ENCODE measurements around the gene NPAS3. TPM values are rescaled to one million over a fixed set of nuclear protein-coding genes. Genes with fewer than 3 reads are reported as not detected.

NPAS3 gene
- total and polyA plus RNA-seq, 4 donors, result 0.07 to 0.09 (median 0.08) TPM; not detected in 1

DNA sequence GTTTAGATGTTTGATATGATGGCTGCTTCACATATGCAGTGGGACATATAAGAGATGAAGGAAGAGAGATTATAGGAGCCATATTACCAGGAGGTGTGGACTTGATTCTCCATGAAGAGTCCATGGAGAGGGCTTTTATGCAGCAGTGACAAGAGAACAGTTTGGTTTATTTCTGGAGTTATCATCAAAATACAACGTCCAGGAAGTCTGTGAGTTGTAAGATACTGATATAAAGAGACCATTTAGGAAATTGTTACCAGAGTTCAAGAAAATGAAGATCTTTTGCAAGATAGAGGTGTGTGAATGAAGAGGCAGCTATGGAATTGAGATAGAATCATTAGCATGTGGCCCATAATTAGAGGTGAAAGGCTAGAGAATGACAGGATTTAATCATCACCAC lies 431.7 kb downstream of the NPAS3 start:
- TF ChIP-seq HNF4G (IDR thresholded peaks at IDR 0.05), result no peak
- TF ChIP-seq YY1 (IDR thresholded peaks at IDR 0.05), result no peak
- TF ChIP-seq, protein P1, sequence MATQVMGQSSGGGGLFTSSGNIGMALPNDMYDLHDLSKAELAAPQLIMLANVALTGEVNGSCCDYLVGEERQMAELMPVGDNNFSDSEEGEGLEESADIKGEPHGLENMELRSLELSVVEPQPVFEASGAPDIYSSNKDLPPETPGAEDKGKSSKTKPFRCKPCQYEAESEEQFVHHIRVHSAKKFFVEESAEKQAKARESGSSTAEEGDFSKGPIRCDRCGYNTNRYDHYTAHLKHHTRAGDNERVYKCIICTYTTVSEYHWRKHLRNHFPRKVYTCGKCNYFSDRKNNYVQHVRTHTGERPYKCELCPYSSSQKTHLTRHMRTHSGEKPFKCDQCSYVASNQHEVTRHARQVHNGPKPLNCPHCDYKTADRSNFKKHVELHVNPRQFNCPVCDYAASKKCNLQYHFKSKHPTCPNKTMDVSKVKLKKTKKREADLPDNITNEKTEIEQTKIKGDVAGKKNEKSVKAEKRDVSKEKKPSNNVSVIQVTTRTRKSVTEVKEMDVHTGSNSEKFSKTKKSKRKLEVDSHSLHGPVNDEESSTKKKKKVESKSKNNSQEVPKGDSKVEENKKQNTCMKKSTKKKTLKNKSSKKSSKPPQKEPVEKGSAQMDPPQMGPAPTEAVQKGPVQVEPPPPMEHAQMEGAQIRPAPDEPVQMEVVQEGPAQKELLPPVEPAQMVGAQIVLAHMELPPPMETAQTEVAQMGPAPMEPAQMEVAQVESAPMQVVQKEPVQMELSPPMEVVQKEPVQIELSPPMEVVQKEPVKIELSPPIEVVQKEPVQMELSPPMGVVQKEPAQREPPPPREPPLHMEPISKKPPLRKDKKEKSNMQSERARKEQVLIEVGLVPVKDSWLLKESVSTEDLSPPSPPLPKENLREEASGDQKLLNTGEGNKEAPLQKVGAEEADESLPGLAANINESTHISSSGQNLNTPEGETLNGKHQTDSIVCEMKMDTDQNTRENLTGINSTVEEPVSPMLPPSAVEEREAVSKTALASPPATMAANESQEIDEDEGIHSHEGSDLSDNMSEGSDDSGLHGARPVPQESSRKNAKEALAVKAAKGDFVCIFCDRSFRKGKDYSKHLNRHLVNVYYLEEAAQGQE (IDR thresholded peaks at IDR 0.05), result no peak
- no peak for TF ChIP-seq FOXA1 (IDR thresholded peaks at IDR 0.05)
- TF ChIP-seq, protein P2, sequence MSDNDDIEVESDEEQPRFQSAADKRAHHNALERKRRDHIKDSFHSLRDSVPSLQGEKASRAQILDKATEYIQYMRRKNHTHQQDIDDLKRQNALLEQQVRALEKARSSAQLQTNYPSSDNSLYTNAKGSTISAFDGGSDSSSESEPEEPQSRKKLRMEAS (IDR thresholded peaks at IDR 0.05), result no peak
- TF ChIP-seq, protein P3, sequence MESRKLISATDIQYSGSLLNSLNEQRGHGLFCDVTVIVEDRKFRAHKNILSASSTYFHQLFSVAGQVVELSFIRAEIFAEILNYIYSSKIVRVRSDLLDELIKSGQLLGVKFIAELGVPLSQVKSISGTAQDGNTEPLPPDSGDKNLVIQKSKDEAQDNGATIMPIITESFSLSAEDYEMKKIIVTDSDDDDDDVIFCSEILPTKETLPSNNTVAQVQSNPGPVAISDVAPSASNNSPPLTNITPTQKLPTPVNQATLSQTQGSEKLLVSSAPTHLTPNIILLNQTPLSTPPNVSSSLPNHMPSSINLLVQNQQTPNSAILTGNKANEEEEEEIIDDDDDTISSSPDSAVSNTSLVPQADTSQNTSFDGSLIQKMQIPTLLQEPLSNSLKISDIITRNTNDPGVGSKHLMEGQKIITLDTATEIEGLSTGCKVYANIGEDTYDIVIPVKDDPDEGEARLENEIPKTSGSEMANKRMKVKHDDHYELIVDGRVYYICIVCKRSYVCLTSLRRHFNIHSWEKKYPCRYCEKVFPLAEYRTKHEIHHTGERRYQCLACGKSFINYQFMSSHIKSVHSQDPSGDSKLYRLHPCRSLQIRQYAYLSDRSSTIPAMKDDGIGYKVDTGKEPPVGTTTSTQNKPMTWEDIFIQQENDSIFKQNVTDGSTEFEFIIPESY (IDR thresholded peaks at IDR 0.05), result no peak
- TF ChIP-seq SP1 (IDR thresholded peaks at IDR 0.05), result no peak
- no peak for TF ChIP-seq TAF1 (conservative IDR thresholded peaks at IDR 0.05)
- TF ChIP-seq GABPA (IDR thresholded peaks at IDR 0.05 in 1 of 2, conservative IDR thresholded peaks at IDR 0.05 in 1 of 2), result no peak
- Histone ChIP-seq H3K36me3 (ENCODE audit: control insufficient read depth in 4 of 4, insufficient read depth in 3 of 4, low read depth in 1 of 4, low read length in 3 of 4) (no peaks in the 10 kb centered on the region), H3K27ac (ENCODE audit: low read depth in 1 of 2, low read length in 2 of 2) (no peak overlapping the region), H3K4me1 (ENCODE audit: control insufficient read depth in 4 of 4, insufficient read depth in 4 of 4, low read length in 3 of 4) (no peaks in the 10 kb centered on the region), H3K9ac (ENCODE audit: low read depth in 1 of 2, low read length in 2 of 2) (no peak overlapping the region), H3K9me3 (ENCODE audit: control insufficient read depth in 4 of 4, low read length in 3 of 4) (no peaks in the 10 kb centered on the region), H3K4me3 (ENCODE audit: low read depth in 1 of 3, low read length in 3 of 3) (no peak overlapping the region), H3K27me3 (ENCODE audit: control insufficient read depth in 4 of 4, insufficient read depth in 4 of 4, low read length in 3 of 4) (no peaks in the 10 kb centered on the region)
- 26% methylated on average over 1 of the region's 1 CpG for WGBS
- DNase-seq (ENCODE audit: low spot score), result no peak

DNA sequence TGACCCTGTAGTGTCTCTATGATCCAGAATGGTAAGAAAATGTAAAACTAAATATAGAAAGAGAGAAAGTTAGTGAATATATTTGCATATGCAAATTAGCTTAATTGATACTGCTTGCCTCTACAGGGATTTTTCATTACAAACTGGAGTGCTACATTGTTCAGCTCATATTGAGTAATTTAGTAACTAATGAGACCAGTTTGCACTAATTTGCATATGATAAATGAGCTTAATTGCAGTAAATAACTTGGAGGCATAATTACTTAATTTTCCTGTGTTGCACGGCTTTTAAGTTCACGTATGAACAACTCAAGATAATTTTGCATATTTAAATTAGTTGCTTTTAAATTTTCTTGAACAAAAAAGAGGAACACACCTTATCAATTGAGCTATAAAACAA lies 436.5 kb downstream of the NPAS3 start:
- TF ChIP-seq FOXA1 (IDR thresholded peaks at IDR 0.05) (no peak), TAF1 (conservative IDR thresholded peaks at IDR 0.05) (no peak), JUND (IDR thresholded peaks at IDR 0.05) (no peak), EGR1 (IDR thresholded peaks at IDR 0.05; ENCODE audit: low read depth in 2 of 2) (no peak), GABPA (IDR thresholded peaks at IDR 0.05 in 1 of 2, conservative IDR thresholded peaks at IDR 0.05 in 1 of 2) (no peak), HNF4G (IDR thresholded peaks at IDR 0.05) (no peak), RXRA (IDR thresholded peaks at IDR 0.05) (no peak), SP1 (IDR thresholded peaks at IDR 0.05) (no peak), HNF4A (conservative IDR thresholded peaks at IDR 0.05) (no peak), FOXA2 (IDR thresholded peaks at IDR 0.05) (no peak)
- TF ChIP-seq, protein P1 (IDR thresholded peaks at IDR 0.05), result no peak
- TF ChIP-seq, protein P4, sequence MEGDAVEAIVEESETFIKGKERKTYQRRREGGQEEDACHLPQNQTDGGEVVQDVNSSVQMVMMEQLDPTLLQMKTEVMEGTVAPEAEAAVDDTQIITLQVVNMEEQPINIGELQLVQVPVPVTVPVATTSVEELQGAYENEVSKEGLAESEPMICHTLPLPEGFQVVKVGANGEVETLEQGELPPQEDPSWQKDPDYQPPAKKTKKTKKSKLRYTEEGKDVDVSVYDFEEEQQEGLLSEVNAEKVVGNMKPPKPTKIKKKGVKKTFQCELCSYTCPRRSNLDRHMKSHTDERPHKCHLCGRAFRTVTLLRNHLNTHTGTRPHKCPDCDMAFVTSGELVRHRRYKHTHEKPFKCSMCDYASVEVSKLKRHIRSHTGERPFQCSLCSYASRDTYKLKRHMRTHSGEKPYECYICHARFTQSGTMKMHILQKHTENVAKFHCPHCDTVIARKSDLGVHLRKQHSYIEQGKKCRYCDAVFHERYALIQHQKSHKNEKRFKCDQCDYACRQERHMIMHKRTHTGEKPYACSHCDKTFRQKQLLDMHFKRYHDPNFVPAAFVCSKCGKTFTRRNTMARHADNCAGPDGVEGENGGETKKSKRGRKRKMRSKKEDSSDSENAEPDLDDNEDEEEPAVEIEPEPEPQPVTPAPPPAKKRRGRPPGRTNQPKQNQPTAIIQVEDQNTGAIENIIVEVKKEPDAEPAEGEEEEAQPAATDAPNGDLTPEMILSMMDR (IDR thresholded peaks at IDR 0.05; ENCODE audit: low read depth, low read length, missing input control), result no peak
- TF ChIP-seq, protein P5, sequence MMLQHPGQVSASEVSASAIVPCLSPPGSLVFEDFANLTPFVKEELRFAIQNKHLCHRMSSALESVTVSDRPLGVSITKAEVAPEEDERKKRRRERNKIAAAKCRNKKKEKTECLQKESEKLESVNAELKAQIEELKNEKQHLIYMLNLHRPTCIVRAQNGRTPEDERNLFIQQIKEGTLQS (IDR thresholded peaks at IDR 0.05), result no peak
- TF ChIP-seq, protein P3 (IDR thresholded peaks at IDR 0.05), result no peak
- TF ChIP-seq, protein P2 (IDR thresholded peaks at IDR 0.05), result no peak
- Histone ChIP-seq H3K9ac (ENCODE audit: low read depth in 1 of 2, low read length in 2 of 2) (no peak overlapping the region), H3K27me3 (ENCODE audit: control insufficient read depth in 4 of 4, insufficient read depth in 4 of 4, low read length in 3 of 4) (no peaks in the 10 kb centered on the region), H3K36me3 (ENCODE audit: control insufficient read depth in 4 of 4, insufficient read depth in 3 of 4, low read depth in 1 of 4, low read length in 3 of 4) (no peaks in the 10 kb centered on the region), H3K4me3 (ENCODE audit: low read depth in 1 of 3, low read length in 3 of 3) (no peak overlapping the region), H3K27ac (ENCODE audit: low read depth in 1 of 2, low read length in 2 of 2) (no peak overlapping the region), H3K9me3 (ENCODE audit: control insufficient read depth in 4 of 4, low read length in 3 of 4) (no peaks in the 10 kb centered on the region), H3K4me1 (ENCODE audit: control insufficient read depth in 4 of 4, insufficient read depth in 4 of 4, low read length in 3 of 4) (no peaks in the 10 kb centered on the region)
- no peak for DNase-seq (ENCODE audit: low spot score)
- 76% methylated on average over 2 of the region's 2 CpGs for WGBS

All from liver (tissue), 9 donors.